HEK293 (cell line): ENCODE measurements around the gene FCMR.
A peak's percentile ranks its signal among the peaks of the same experiment; 100 is the strongest.

Experiments
- CTCF ChIA-PET: fragments of 350-600 bp; formaldehyde crosslinking; extraction: SDS; loops from one replicate; lab custom pipeline; 2021; ENCODE audit warnings: antibody characterized with exemption; lab: Yijun Ruan, JAX
- POLR2A ChIA-PET: fragments of 300-600 bp; formaldehyde crosslinking; extraction: SDS; loops from one replicate; lab custom pipeline; 2020; ENCODE audit warnings: antibody characterized with exemption, inconsistent platforms; lab: Yijun Ruan, JAX
- H3K27ac ChIP-seq: fragments of 200-500 bp; sonication (Bioruptor generic); 2 replicates; pipeline ENCODE4 v1.5.1; 2014; ENCODE audit warnings: low read depth, low read length, control low read depth, inconsistent platforms; ENCODE audit errors: extremely low read depth
- H3K36me3 ChIP-seq, 2 experiments: fragments of 200-500 bp in 1 of 2; sonication (Bioruptor generic) in 1 of 2; 1 replicate in 1 of 2; 2 replicates in 1 of 2; pipeline ENCODE4 v1.5.1; 2014 to 2017; ENCODE audit warnings: inconsistent platforms in 2 of 2, low read length in 2 of 2; ENCODE audit not compliant: control insufficient read depth in 2 of 2, insufficient read depth in 1 of 2
- H3K4me1 ChIP-seq: fragments of 200-500 bp; sonication (Bioruptor generic); 2 replicates; pipeline ENCODE4 v1.5.1; 2014; ENCODE audit warnings: mild to moderate bottlenecking, low read length, inconsistent platforms; ENCODE audit not compliant: control insufficient read depth, insufficient read depth
- H3K4me3 ChIP-seq: 2 replicates; pipeline ENCODE4 v1.5.1; 2011; ENCODE audit warnings: low read depth, mild to moderate bottlenecking, control low read depth, low read length, moderate library complexity
- H3K9me3 ChIP-seq: fragments of 200-500 bp; sonication (Bioruptor generic); 2 replicates; pipeline ENCODE4 v1.5.1; 2014; ENCODE audit warnings: low read depth, low read length, inconsistent platforms; ENCODE audit not compliant: control insufficient read depth, insufficient read depth
- CTCF ChIP-seq: fragments of 450-650 bp; formaldehyde crosslinking; IDR thresholded peaks from 2 replicates; pipeline ENCODE4 v1.5.1; 2016; ENCODE audit warnings: missing biosample characterization, missing genetic modification characterization
- GLIS2 ChIP-seq: fragments of 450-650 bp; formaldehyde crosslinking; IDR thresholded peaks from 2 replicates; pipeline ENCODE4 v1.5.1; 2016; ENCODE audit warnings: missing biosample characterization, missing genetic modification characterization
- PRDM1 ChIP-seq: fragments of 450-650 bp; formaldehyde crosslinking; IDR thresholded peaks from 2 replicates; pipeline ENCODE4; 2016; ENCODE audit warnings: missing biosample characterization, missing genetic modification characterization
- PRDM10 ChIP-seq: fragments of 450-650 bp; formaldehyde crosslinking; IDR thresholded peaks from 2 replicates; pipeline ENCODE4 v1.5.1; 2016; ENCODE audit warnings: missing biosample characterization, missing genetic modification characterization
- RBAK ChIP-seq: fragments of 450-650 bp; formaldehyde crosslinking; IDR thresholded peaks from 2 replicates; pipeline ENCODE4 v1.5.1; 2016; ENCODE audit warnings: missing biosample characterization, missing genetic modification characterization
- REPIN1 ChIP-seq: fragments of 450-650 bp; formaldehyde crosslinking; IDR thresholded peaks from 2 replicates; pipeline ENCODE4 v1.5.1; 2017; ENCODE audit warnings: missing biosample characterization, missing genetic modification characterization, low read depth
- YY2 ChIP-seq: fragments of 450-650 bp; formaldehyde crosslinking; IDR thresholded peaks from 2 replicates; pipeline ENCODE4 v1.5.1; 2016; ENCODE audit warnings: missing biosample characterization, missing genetic modification characterization
- ZFP37 ChIP-seq: fragments of 450-650 bp; formaldehyde crosslinking; IDR thresholded peaks from 2 replicates; pipeline ENCODE4 v1.5.1; 2016; ENCODE audit warnings: missing biosample characterization, missing genetic modification characterization
- ZFP69B ChIP-seq: fragments of 450-650 bp; formaldehyde crosslinking; IDR thresholded peaks from 2 replicates; pipeline ENCODE4 v1.5.1; 2016; ENCODE audit warnings: missing biosample characterization, missing genetic modification characterization
- ZNF132 ChIP-seq: fragments of 450-650 bp; formaldehyde crosslinking; IDR thresholded peaks from 2 replicates; pipeline ENCODE4 v1.5.1; 2017; ENCODE audit warnings: missing biosample characterization, missing genetic modification characterization, borderline replicate concordance
- ZNF157 ChIP-seq: fragments of 450-650 bp; formaldehyde crosslinking; IDR thresholded peaks from 2 replicates; pipeline ENCODE4 v1.5.1; 2016; ENCODE audit warnings: missing biosample characterization, missing genetic modification characterization
- ZNF214 ChIP-seq: fragments of 450-650 bp; formaldehyde crosslinking; IDR thresholded peaks from 2 replicates; pipeline ENCODE4 v1.5.1; 2017; ENCODE audit warnings: missing biosample characterization, mild to moderate bottlenecking, missing genetic modification characterization, borderline replicate concordance
- ZNF248 ChIP-seq: fragments of 450-650 bp; formaldehyde crosslinking; IDR thresholded peaks from 2 replicates; pipeline ENCODE4 v1.5.1; 2017; ENCODE audit warnings: missing biosample characterization, missing genetic modification characterization
- ZNF324 ChIP-seq: fragments of 450-650 bp; formaldehyde crosslinking; IDR thresholded peaks from 2 replicates; pipeline ENCODE4 v1.5.1; 2016; ENCODE audit warnings: missing biosample characterization, missing genetic modification characterization
- ZNF544 ChIP-seq: fragments of 450-650 bp; formaldehyde crosslinking; IDR thresholded peaks from 2 replicates; pipeline ENCODE4 v1.5.0; 2017; ENCODE audit warnings: missing biosample characterization, missing genetic modification characterization
- ZNF624 ChIP-seq: fragments of 450-650 bp; formaldehyde crosslinking; IDR thresholded peaks from 2 replicates; pipeline ENCODE4 v1.5.1; 2017; ENCODE audit warnings: missing biosample characterization, missing genetic modification characterization
- ZNF629 ChIP-seq: fragments of 450-650 bp; formaldehyde crosslinking; IDR thresholded peaks from 2 replicates; pipeline ENCODE4 v1.5.1; 2017; ENCODE audit warnings: missing biosample characterization, missing genetic modification characterization
- ZNF658 ChIP-seq: fragments of 450-650 bp; formaldehyde crosslinking; IDR thresholded peaks from 2 replicates; pipeline ENCODE4; 2016; ENCODE audit warnings: missing biosample characterization, missing genetic modification characterization
- TF ChIP-seq, protein P1 (sequence below): fragments of 450-650 bp; formaldehyde crosslinking; IDR thresholded peaks from 2 replicates; pipeline ENCODE4 v1.5.1; 2016; ENCODE audit warnings: missing biosample characterization, missing genetic modification characterization
- TF ChIP-seq, protein P2 (sequence below): fragments of 450-650 bp; formaldehyde crosslinking; IDR thresholded peaks from 2 replicates; pipeline ENCODE4 v1.5.1; 2017; ENCODE audit warnings: missing biosample characterization, missing genetic modification characterization

The FCMR gene

DNA sequence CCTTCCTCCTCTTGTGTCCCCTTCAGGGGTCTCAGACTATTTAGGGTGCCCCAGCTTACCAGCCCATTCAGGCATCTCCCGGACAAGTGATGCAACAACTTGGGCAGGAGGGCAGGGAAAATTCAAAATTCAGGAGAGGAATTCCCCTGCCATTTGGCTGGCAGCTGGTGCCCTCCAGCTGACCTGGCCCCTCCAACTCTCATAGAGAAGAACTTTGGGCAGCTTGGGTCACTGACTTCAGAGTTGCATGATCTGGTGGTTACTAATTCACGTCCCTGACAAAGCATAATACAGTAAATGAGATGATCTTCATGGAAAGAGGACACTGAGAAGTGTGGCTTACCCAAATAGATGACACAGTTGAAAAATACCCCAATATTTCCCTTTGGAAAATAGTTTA is 48.7 kb upstream of the FCMR start, which contains the start of gene FCAMR:
FCAMR (minus strand) TSS at position 15 of the 400 bp plus-strand sequence. CDS start 335 bp downstream, outside the sequence.
- no peak within 1 kb of the TSS for H3K4me3 ChIP-seq
- CTCF ChIA-PET: interaction anchor here (0.7 to 5.2 kb wide), 2 partner anchors 10 to 107 kb away, joined by 3 to 39 read pairs; no protein-coding TSS in a partner anchor

GRCh38 chr1:206969090-206969489 is 47.3 kb upstream of the FCMR start:
- H3K27ac ChIP-seq: no peak overlapping the region
- no peak for TF ChIP-seq ZNF157
- no peak for TF ChIP-seq ZFP37
- no peak for TF ChIP-seq ZNF658 (tag by site-specific recombination)
- CTCF ChIA-PET: interaction anchor here (0.6 to 5.2 kb wide), 2 partner anchors 12 to 334 kb away, joined by 3 to 39 read pairs; partner anchors contain the start of gene DYRK3

More for the DNA sequence above, 48.7 kb upstream of the FCMR start, which contains the start of gene FCAMR:
- H3K36me3 ChIP-seq: no peaks in the 10 kb centered on the region
- no peak for TF ChIP-seq RBAK (tag by site-specific recombination)
- no peak for TF ChIP-seq PRDM1
- TF ChIP-seq ZNF624: no peak
- no peak for TF ChIP-seq REPIN1
- TF ChIP-seq ZFP37: no peak
- TF ChIP-seq YY2 (tag by site-specific recombination): no peak
- TF ChIP-seq ZNF324 (tag by site-specific recombination): no peak
- no peak for TF ChIP-seq ZFP69B (tag by site-specific recombination)
- no peak for TF ChIP-seq CTCF (tag by site-specific recombination)
- TF ChIP-seq, protein P1, sequence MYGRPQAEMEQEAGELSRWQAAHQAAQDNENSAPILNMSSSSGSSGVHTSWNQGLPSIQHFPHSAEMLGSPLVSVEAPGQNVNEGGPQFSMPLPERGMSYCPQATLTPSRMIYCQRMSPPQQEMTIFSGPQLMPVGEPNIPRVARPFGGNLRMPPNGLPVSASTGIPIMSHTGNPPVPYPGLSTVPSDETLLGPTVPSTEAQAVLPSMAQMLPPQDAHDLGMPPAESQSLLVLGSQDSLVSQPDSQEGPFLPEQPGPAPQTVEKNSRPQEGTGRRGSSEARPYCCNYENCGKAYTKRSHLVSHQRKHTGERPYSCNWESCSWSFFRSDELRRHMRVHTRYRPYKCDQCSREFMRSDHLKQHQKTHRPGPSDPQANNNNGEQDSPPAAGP (tag by site-specific recombination): no peak
- no peak for TF ChIP-seq ZNF248 (tag by site-specific recombination)
- TF ChIP-seq ZNF214: no peak
- no peak for TF ChIP-seq GLIS2
- TF ChIP-seq ZNF629 (tag by site-specific recombination): no peak
- no peaks in the 10 kb centered on the region for H3K9me3 ChIP-seq
- POLR2A ChIA-PET: no interaction called here
- H3K4me1 ChIP-seq: no peaks in the 10 kb centered on the region
- H3K27ac ChIP-seq: no peak within 1 kb of the TSS

DNA sequence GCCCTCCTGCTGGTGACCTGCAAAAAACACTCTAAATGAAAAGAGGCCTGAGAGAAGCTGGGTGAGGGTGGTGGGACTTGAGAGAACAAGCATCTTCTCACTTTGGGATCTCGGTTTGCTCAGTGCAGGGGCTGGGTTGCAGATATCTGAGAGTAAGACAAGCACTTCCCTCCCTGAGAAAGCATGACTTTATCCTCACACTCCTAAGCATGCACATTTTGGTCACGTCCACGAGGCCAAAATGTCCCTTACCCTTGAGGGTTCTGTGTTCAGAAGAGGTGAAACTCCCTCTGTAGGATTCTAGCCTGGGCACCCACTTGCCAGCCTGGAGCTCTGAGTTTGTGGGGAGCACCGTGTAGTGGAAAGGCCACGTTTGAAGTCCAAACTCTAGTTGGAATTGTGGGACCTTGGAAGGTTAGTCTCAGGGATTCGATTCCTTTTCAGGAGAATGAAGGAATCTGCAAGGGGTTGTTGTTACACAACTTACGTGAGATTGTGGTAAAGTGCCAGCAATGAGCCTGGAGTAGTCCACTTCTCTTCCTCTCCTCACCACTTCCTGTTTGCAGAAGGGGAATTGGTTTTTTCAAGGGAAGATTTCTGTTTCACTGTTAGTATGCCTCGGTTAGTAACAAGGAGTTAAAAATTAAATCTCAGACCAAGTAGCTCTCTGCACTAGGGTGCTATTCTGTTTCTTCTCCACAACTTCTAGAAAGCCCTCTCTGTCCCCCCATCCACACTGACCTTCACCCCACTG is 45.5 kb upstream of the FCMR start:
- CTCF ChIA-PET: interaction anchor here (0.5 to 1.6 kb wide), 3 partner anchors 15 to 76 kb away, joined by 4 to 8 read pairs (median 4); no protein-coding TSS in a partner anchor
- POLR2A ChIA-PET: no interaction called here
- H3K4me3 ChIP-seq: no peak overlapping the region

More at GRCh38 chr1:206969090-206969489, 47.3 kb upstream of the FCMR start:
- H3K4me1 ChIP-seq: no peaks in the 10 kb centered on the region
- no peaks in the 10 kb centered on the region for H3K9me3 ChIP-seq
- no peaks in the 10 kb centered on the region for H3K36me3 ChIP-seq
- POLR2A ChIA-PET: no interaction called here
- no peak overlapping the region for H3K4me3 ChIP-seq

More for the DNA sequence above, 45.5 kb upstream of the FCMR start:
- Histone ChIP-seq H3K4me1 (no peaks in the 10 kb centered on the region), H3K27ac (no peak overlapping the region), H3K36me3 (no peaks in the 10 kb centered on the region), H3K9me3 (no peaks in the 10 kb centered on the region)
- TF ChIP-seq, protein P2, sequence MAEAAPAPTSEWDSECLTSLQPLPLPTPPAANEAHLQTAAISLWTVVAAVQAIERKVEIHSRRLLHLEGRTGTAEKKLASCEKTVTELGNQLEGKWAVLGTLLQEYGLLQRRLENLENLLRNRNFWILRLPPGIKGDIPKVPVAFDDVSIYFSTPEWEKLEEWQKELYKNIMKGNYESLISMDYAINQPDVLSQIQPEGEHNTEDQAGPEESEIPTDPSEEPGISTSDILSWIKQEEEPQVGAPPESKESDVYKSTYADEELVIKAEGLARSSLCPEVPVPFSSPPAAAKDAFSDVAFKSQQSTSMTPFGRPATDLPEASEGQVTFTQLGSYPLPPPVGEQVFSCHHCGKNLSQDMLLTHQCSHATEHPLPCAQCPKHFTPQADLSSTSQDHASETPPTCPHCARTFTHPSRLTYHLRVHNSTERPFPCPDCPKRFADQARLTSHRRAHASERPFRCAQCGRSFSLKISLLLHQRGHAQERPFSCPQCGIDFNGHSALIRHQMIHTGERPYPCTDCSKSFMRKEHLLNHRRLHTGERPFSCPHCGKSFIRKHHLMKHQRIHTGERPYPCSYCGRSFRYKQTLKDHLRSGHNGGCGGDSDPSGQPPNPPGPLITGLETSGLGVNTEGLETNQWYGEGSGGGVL (tag by site-specific recombination): no peak
- TF ChIP-seq PRDM10 (tag by site-specific recombination) (peak; percentile 46; the same call in 1 of the 2 replicates), ZNF544 (no peak), ZNF132 (tag by site-specific recombination) (no peak)
